ENCODE measurements around the gene SLC6A20.

Gene SLC6A20

GRCh38 chr3:45816544-45816943 is 20.2 kb upstream of the SLC6A20 start:
- Mint-ChIP-seq H3K4me3 (no peak overlapping the region), H3K36me3 (ENCODE audit: low read depth) (no peaks in the 10 kb centered on the region), H3K27ac (no peak overlapping the region), H3K9me3 (peaks cover 5% of the 10 kb centered on the region), H3K27me3 (ENCODE audit: low read depth) (peaks cover 18% of the 10 kb centered on the region), H3K4me1 (ENCODE audit: low read depth) (no peaks in the 10 kb centered on the region)
- no peak for DNase-seq (ENCODE audit: low spot score)

GRCh38 chr3:45814322-45814721 is 18.0 kb upstream of the SLC6A20 start:
- H3K36me3 Mint-ChIP-seq (ENCODE audit: low read depth), result no peaks in the 10 kb centered on the region
- H3K4me1 Mint-ChIP-seq (ENCODE audit: low read depth), result no peaks in the 10 kb centered on the region
- H3K27me3 Mint-ChIP-seq (ENCODE audit: low read depth), result peaks cover 30% of the 10 kb centered on the region
- no peak overlapping the region for H3K27ac Mint-ChIP-seq
- H3K4me3 Mint-ChIP-seq, result no peak overlapping the region
- H3K9me3 Mint-ChIP-seq, result peaks cover 5% of the 10 kb centered on the region
- DNase-seq (ENCODE audit: low spot score), result no peak

- no peaks in the 10 kb centered on the region for H3K36me3 Mint-ChIP-seq (ENCODE audit: low read depth)
- no peak for DNase-seq (ENCODE audit: low spot score)
- no peaks in the 10 kb centered on the region for H3K4me1 Mint-ChIP-seq (ENCODE audit: low read depth)
- H3K9me3 Mint-ChIP-seq, result no peaks in the 10 kb centered on the region
- H3K27ac Mint-ChIP-seq, result no peak overlapping the region
- H3K27me3 Mint-ChIP-seq (ENCODE audit: low read depth), result peaks cover 57% of the 10 kb centered on the region
- H3K4me3 Mint-ChIP-seq, result no peak overlapping the region
These were observed 11.6 kb upstream of the SLC6A20 start for GRCh38 chr3:45807681-45808540.

- no peaks in the 10 kb centered on the region for H3K9me3 Mint-ChIP-seq
- no peaks in the 10 kb centered on the region for H3K4me1 Mint-ChIP-seq (ENCODE audit: low read depth)
- peaks cover 59% of the 10 kb centered on the region for H3K27me3 Mint-ChIP-seq (ENCODE audit: low read depth)
- no peak overlapping the region for H3K27ac Mint-ChIP-seq
- no peak for DNase-seq (ENCODE audit: low spot score)
- H3K36me3 Mint-ChIP-seq (ENCODE audit: low read depth), result no peaks in the 10 kb centered on the region
- H3K4me3 Mint-ChIP-seq, result no peak overlapping the region
These were observed 10.8 kb upstream of the SLC6A20 start for GRCh38 chr3:45807133-45807532.

- Mint-ChIP-seq H3K4me1 (ENCODE audit: low read depth) (no peaks in the 10 kb centered on the region), H3K27ac (no peak overlapping the region)
These were observed 9.7 kb upstream of the SLC6A20 start for GRCh38 chr3:45806072-45806471.

GRCh38 chr3:45803252-45803935 is 7.1 kb upstream of the SLC6A20 start:
- no peaks in the 10 kb centered on the region for H3K9me3 Mint-ChIP-seq
- no peaks in the 10 kb centered on the region for H3K36me3 Mint-ChIP-seq (ENCODE audit: low read depth)
- peaks cover 68% of the 10 kb centered on the region for H3K27me3 Mint-ChIP-seq (ENCODE audit: low read depth)
- no peak overlapping the region for H3K27ac Mint-ChIP-seq
- no peaks in the 10 kb centered on the region for H3K4me1 Mint-ChIP-seq (ENCODE audit: low read depth)
- no peak for DNase-seq (ENCODE audit: low spot score)
- H3K4me3 Mint-ChIP-seq, result no peak overlapping the region

More at GRCh38 chr3:45806072-45806471, 9.7 kb upstream of the SLC6A20 start:
- no peaks in the 10 kb centered on the region for H3K36me3 Mint-ChIP-seq (ENCODE audit: low read depth)
- DNase-seq (ENCODE audit: low spot score), result no peak
- H3K4me3 Mint-ChIP-seq, result no peak overlapping the region
- H3K9me3 Mint-ChIP-seq, result no peaks in the 10 kb centered on the region
- peaks cover 57% of the 10 kb centered on the region for H3K27me3 Mint-ChIP-seq (ENCODE audit: low read depth)

- H3K27me3 Mint-ChIP-seq (ENCODE audit: low read depth), result peaks cover 74% of the 10 kb centered on the region
These were observed 5.8 kb upstream of the SLC6A20 start for GRCh38 chr3:45802146-45802545.

GRCh38 chr3:45800611-45801010 is 4.3 kb upstream of the SLC6A20 start:
- no peaks in the 10 kb centered on the region for H3K36me3 Mint-ChIP-seq (ENCODE audit: low read depth)
- H3K27ac Mint-ChIP-seq, result no peak overlapping the region
- peaks cover 5% of the 10 kb centered on the region for H3K4me1 Mint-ChIP-seq (ENCODE audit: low read depth)
- DNase-seq (ENCODE audit: low spot score), result no peak
- H3K9me3 Mint-ChIP-seq, result no peaks in the 10 kb centered on the region
- peaks cover 75% of the 10 kb centered on the region for H3K27me3 Mint-ChIP-seq (ENCODE audit: low read depth)
- H3K4me3 Mint-ChIP-seq, result no peak overlapping the region

More at GRCh38 chr3:45802146-45802545, 5.8 kb upstream of the SLC6A20 start:
- Mint-ChIP-seq H3K9me3 (no peaks in the 10 kb centered on the region), H3K4me3 (no peak overlapping the region), H3K27ac (no peak overlapping the region), H3K4me1 (ENCODE audit: low read depth) (no peaks in the 10 kb centered on the region), H3K36me3 (ENCODE audit: low read depth) (no peaks in the 10 kb centered on the region)
- DNase-seq (ENCODE audit: low spot score), result no peak

GRCh38 chr3:45799586-45799985 is 3.2 kb upstream of the SLC6A20 start:
- H3K4me1 Mint-ChIP-seq (ENCODE audit: low read depth), result peaks cover 8% of the 10 kb centered on the region
- no peak overlapping the region for H3K4me3 Mint-ChIP-seq
- no peaks in the 10 kb centered on the region for H3K36me3 Mint-ChIP-seq (ENCODE audit: low read depth)
- peaks cover 76% of the 10 kb centered on the region for H3K27me3 Mint-ChIP-seq (ENCODE audit: low read depth)
- no peak for DNase-seq (ENCODE audit: low spot score)
- H3K27ac Mint-ChIP-seq, result no peak overlapping the region
- no peaks in the 10 kb centered on the region for H3K9me3 Mint-ChIP-seq

- Mint-ChIP-seq H3K4me1 (ENCODE audit: low read depth) (peaks cover 8% of the 10 kb centered on the region), H3K4me3 (no peak overlapping the region), H3K9me3 (no peaks in the 10 kb centered on the region), H3K27ac (no peak overlapping the region), H3K27me3 (ENCODE audit: low read depth) (peaks cover 79% of the 10 kb centered on the region), H3K36me3 (ENCODE audit: low read depth) (no peaks in the 10 kb centered on the region)
- DNase-seq (ENCODE audit: low spot score), result no peak
These were observed 1.7 kb upstream of the SLC6A20 start for GRCh38 chr3:45798034-45798433.

- Mint-ChIP-seq H3K4me1 (ENCODE audit: low read depth) (peaks cover 8% of the 10 kb centered on the region), H3K9me3 (no peaks in the 10 kb centered on the region), H3K36me3 (ENCODE audit: low read depth) (no peaks in the 10 kb centered on the region), H3K27ac (no peak overlapping the region), H3K4me3 (peak overlapping the region; percentile 28), H3K27me3 (ENCODE audit: low read depth) (peaks cover 79% of the 10 kb centered on the region)
- DNase-seq (ENCODE audit: low spot score), result no peak
These were observed 734 bp upstream of the SLC6A20 start for GRCh38 chr3:45796902-45797637.

- Mint-ChIP-seq H3K9me3 (peaks cover 1% of the 10 kb centered on the region), H3K27me3 (ENCODE audit: low read depth) (peaks cover 81% of the 10 kb centered on the region), H3K4me3 (peak overlapping the region; percentile 75)
These were observed 841 bp downstream of the SLC6A20 start for GRCh38 chr3:45795509-45795881.

GRCh38 chr3:45794660-45795059 is 1.7 kb downstream of the SLC6A20 start:
- Mint-ChIP-seq H3K9me3 (peaks cover 10% of the 10 kb centered on the region), H3K27ac (no peak overlapping the region), H3K36me3 (ENCODE audit: low read depth) (no peaks in the 10 kb centered on the region), H3K4me3 (no peak overlapping the region), H3K4me1 (ENCODE audit: low read depth) (peaks cover 8% of the 10 kb centered on the region), H3K27me3 (ENCODE audit: low read depth) (peaks cover 79% of the 10 kb centered on the region)
- DNase-seq (ENCODE audit: low spot score), result no peak

More at GRCh38 chr3:45795509-45795881, 841 bp downstream of the SLC6A20 start:
- no peaks in the 10 kb centered on the region for H3K36me3 Mint-ChIP-seq (ENCODE audit: low read depth)
- H3K27ac Mint-ChIP-seq, result no peak overlapping the region
- peaks cover 8% of the 10 kb centered on the region for H3K4me1 Mint-ChIP-seq (ENCODE audit: low read depth)
- no peak for DNase-seq (ENCODE audit: low spot score)

- H3K27me3 Mint-ChIP-seq (ENCODE audit: low read depth), result peaks cover 75% of the 10 kb centered on the region
- DNase-seq (ENCODE audit: low spot score), result no peak
- H3K36me3 Mint-ChIP-seq (ENCODE audit: low read depth), result no peaks in the 10 kb centered on the region
- peaks cover 8% of the 10 kb centered on the region for H3K4me1 Mint-ChIP-seq (ENCODE audit: low read depth)
- no peak overlapping the region for H3K4me3 Mint-ChIP-seq
- no peak overlapping the region for H3K27ac Mint-ChIP-seq
- peaks cover 11% of the 10 kb centered on the region for H3K9me3 Mint-ChIP-seq
These were observed 2.2 kb downstream of the SLC6A20 start for GRCh38 chr3:45794177-45794560.

Data from T-helper 2 cell treated with Interferon-gamma antibody and Interleukin-4, amounts not matched to agents 5 μg/mL and 100 μg/mL, for 36 hours (primary cell).